ENCODE data around the gene SH3YL1. TPM values are rescaled to one million over a fixed set of nuclear protein-coding genes. Genes with fewer than 3 reads are reported as not detected.
A peak's percentile ranks its signal among the peaks of the same experiment; 100 is the strongest.

SH3YL1 gene
- total RNA-seq, 1 experiment from 2014 or later: 84.7 TPM

- H3K4me3 ChIP-seq: no peak overlapping the region
- peaks cover 4% of the 10 kb centered on the region; the same call in 1 of the 2 replicates for H3K36me3 ChIP-seq (ENCODE audit: low read depth)
- H3K9me3 ChIP-seq (ENCODE audit: insufficient read depth, low read depth): no peaks in the 10 kb centered on the region
- DNase-seq: no peak
- H3K79me2 ChIP-seq (ENCODE audit: low read depth): no peaks in the 10 kb centered on the region
- no peak overlapping the region for H3K27ac ChIP-seq
- H3K27me3 ChIP-seq (ENCODE audit: insufficient read depth, low read depth): peaks cover 7% of the 10 kb centered on the region; the same call in 1 of the 2 replicates
- no TSS peak for BruUV-seq (replicated peaks)
- ChIA-PET CTCF (no interaction called here), POLR2A (ENCODE audit: unreplicated experiment) (no interaction called here)
- TF ChIP-seq EZH2 (IDR thresholded peaks at IDR 0.05; ENCODE audit: low read depth) (no peak), CTCF (conservative IDR thresholded peaks at IDR 0.05) (no peak)
- H3K9me2 ChIP-seq (ENCODE audit: insufficient read depth): no peaks in the 10 kb centered on the region
- intact Hi-C loops (cut with micrococcal nuclease; ENCODE audit: unreplicated experiment): no loop called here
- peaks cover 6% of the 10 kb centered on the region; the same call in 1 of the 2 replicates for H3F3A ChIP-seq (ENCODE audit: insufficient read depth, low read depth)
- H2AFZ ChIP-seq: no peak overlapping the region
- H3K4me2 ChIP-seq: no peak overlapping the region
- H3K4me1 ChIP-seq (replicated peaks; ENCODE audit: insufficient read depth): no peaks in the 10 kb centered on the region
- no peaks in the 10 kb centered on the region for H4K20me1 ChIP-seq (ENCODE audit: insufficient read depth)
Observed at GRCh38 chr2:213932-214693, 49.7 kb downstream of the SH3YL1 start.

- no peak for DNase-seq
- Histone ChIP-seq H3K4me1 (replicated peaks; ENCODE audit: insufficient read depth) (no peaks in the 10 kb centered on the region), H3K9me2 (ENCODE audit: insufficient read depth) (no peaks in the 10 kb centered on the region), H3K36me3 (ENCODE audit: low read depth) (no peaks in the 10 kb centered on the region), H2AFZ (no peak overlapping the region; the same call in 1 of the 2 replicates), H4K20me1 (ENCODE audit: insufficient read depth) (no peaks in the 10 kb centered on the region), H3K27me3 (ENCODE audit: insufficient read depth, low read depth) (peaks cover 7% of the 10 kb centered on the region; the same call in 1 of the 2 replicates), H3K79me2 (ENCODE audit: low read depth) (no peaks in the 10 kb centered on the region), H3K4me2 (no peak overlapping the region), H3F3A (ENCODE audit: insufficient read depth, low read depth) (peaks cover 2% of the 10 kb centered on the region; the same call in 1 of the 2 replicates), H3K4me3 (no peak overlapping the region), H3K9me3 (ENCODE audit: insufficient read depth, low read depth) (no peaks in the 10 kb centered on the region), H3K27ac (no peak overlapping the region)
- TF ChIP-seq CTCF (conservative IDR thresholded peaks at IDR 0.05): no peak
- TF ChIP-seq EZH2 (IDR thresholded peaks at IDR 0.05; ENCODE audit: low read depth): no peak
- intact Hi-C loops (cut with micrococcal nuclease; ENCODE audit: unreplicated experiment): no loop called here
- POLR2A ChIA-PET (ENCODE audit: unreplicated experiment): no interaction called here
- BruUV-seq (replicated peaks): no TSS peak
- CTCF ChIA-PET: no interaction called here
Observed at GRCh38 chr2:211486-212184, 52.2 kb downstream of the SH3YL1 start.

GRCh38 chr2:210660-211059, 53.2 kb downstream of the SH3YL1 start:
- no TSS peak for BruUV-seq (replicated peaks)
- peak; percentile 12 to 65 for DNase-seq
- Histone ChIP-seq H3F3A (ENCODE audit: insufficient read depth, low read depth) (no peaks in the 10 kb centered on the region), H3K9me3 (ENCODE audit: insufficient read depth, low read depth) (no peaks in the 10 kb centered on the region), H3K27me3 (ENCODE audit: insufficient read depth, low read depth) (peaks cover 7% of the 10 kb centered on the region; the same call in 1 of the 2 replicates), H4K20me1 (ENCODE audit: insufficient read depth) (no peaks in the 10 kb centered on the region), H3K4me2 (no peak overlapping the region), H3K4me1 (replicated peaks; ENCODE audit: insufficient read depth) (no peaks in the 10 kb centered on the region), H3K79me2 (ENCODE audit: low read depth) (no peaks in the 10 kb centered on the region), H2AFZ (no peak overlapping the region), H3K27ac (no peak overlapping the region), H3K4me3 (no peak overlapping the region), H3K36me3 (ENCODE audit: low read depth) (no peaks in the 10 kb centered on the region), H3K9me2 (ENCODE audit: insufficient read depth) (no peaks in the 10 kb centered on the region)
- intact Hi-C loops (cut with micrococcal nuclease; ENCODE audit: unreplicated experiment): no loop called here
- POLR2A ChIA-PET (ENCODE audit: unreplicated experiment): no interaction called here
- TF ChIP-seq CTCF (conservative IDR thresholded peaks at IDR 0.05) (no peak), EZH2 (IDR thresholded peaks at IDR 0.05; ENCODE audit: low read depth) (no peak)
- CTCF ChIA-PET: no interaction called here
